Activated T-cell treated with anti-CD3 and anti-CD28 coated beads, Interleukin-2, amount 50 U/mL, for 24 hours (primary cell): ENCODE results near the gene MARCKS.

Experiments
- DNase-seq: peaks from one replicate; pipeline ENCODE4 v3.0.0-alpha.2; 2020
- H3K27ac Mint-ChIP-seq: 2 replicates; pipeline ENCODE4 v1.8.0; 2020; ENCODE audit warnings: mild to moderate bottlenecking, mixed read lengths
- H3K27me3 Mint-ChIP-seq: 2 replicates; pipeline ENCODE4 v1.8.0; 2020; ENCODE audit warnings: mixed read lengths
- H3K36me3 Mint-ChIP-seq: 2 replicates; pipeline ENCODE4 v1.8.0; 2020; ENCODE audit warnings: low read depth, mixed read lengths
- H3K4me1 Mint-ChIP-seq: 2 replicates; pipeline ENCODE4 v1.8.0; 2020; ENCODE audit warnings: low read depth, mixed read lengths
- H3K4me3 Mint-ChIP-seq: 2 replicates; pipeline ENCODE4 v1.8.0; 2020; ENCODE audit warnings: mild to moderate bottlenecking, moderate library complexity, mixed read lengths
- H3K9me3 Mint-ChIP-seq: 2 replicates; pipeline ENCODE4 v1.8.0; 2020; ENCODE audit warnings: mixed read lengths

Gene MARCKS

DNA sequence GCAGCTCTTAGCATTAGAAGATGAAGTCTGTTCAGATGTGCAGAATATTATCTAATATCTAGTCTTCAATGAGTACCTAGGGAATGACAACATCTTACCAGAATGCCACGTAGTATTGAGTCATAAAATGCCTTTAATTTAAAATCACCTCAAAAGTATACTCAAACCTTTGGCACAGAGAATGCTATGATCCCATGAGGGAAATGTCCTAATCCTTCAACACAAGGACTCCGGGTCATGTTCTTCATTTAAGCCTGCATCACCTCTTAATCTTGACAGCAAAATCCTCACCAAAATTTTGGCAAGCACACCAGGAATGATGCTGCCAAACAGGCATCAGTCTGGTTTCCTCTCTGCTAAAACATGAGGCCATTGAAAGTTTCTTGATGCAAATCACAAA is 23.6 kb upstream of the MARCKS start:
- no peak overlapping the region for H3K4me3 Mint-ChIP-seq
- no peaks in the 10 kb centered on the region for H3K4me1 Mint-ChIP-seq
- DNase-seq = no peak
- H3K27me3 Mint-ChIP-seq = peaks cover 13% of the 10 kb centered on the region
- H3K36me3 Mint-ChIP-seq = no peaks in the 10 kb centered on the region
- no peaks in the 10 kb centered on the region for H3K9me3 Mint-ChIP-seq
- H3K27ac Mint-ChIP-seq = no peak overlapping the region

DNA sequence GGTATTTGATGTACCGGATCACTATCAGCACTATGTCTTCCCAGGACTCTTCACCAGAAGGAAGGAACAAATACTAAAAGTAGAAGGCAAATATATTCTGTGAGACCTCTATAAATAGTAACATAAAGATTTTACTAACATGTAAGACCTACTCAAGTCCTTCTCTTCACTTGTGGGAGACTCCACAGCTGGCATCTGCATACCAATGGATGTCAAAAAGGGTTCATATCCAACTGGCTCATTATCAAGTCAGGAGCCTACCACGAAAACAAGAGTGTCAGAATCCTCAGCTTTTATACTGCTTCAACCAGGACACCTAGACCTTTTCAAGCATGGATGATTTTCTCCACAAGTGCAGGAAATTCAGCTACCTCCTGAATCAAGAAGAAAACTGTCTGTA is 20.0 kb upstream of the MARCKS start:
- H3K27ac Mint-ChIP-seq = no peak overlapping the region
- DNase-seq = no peak
- H3K4me3 Mint-ChIP-seq = no peak overlapping the region
- H3K4me1 Mint-ChIP-seq = no peaks in the 10 kb centered on the region
- no peaks in the 10 kb centered on the region for H3K9me3 Mint-ChIP-seq
- H3K36me3 Mint-ChIP-seq = no peaks in the 10 kb centered on the region
- H3K27me3 Mint-ChIP-seq = peaks cover 10% of the 10 kb centered on the region

DNA sequence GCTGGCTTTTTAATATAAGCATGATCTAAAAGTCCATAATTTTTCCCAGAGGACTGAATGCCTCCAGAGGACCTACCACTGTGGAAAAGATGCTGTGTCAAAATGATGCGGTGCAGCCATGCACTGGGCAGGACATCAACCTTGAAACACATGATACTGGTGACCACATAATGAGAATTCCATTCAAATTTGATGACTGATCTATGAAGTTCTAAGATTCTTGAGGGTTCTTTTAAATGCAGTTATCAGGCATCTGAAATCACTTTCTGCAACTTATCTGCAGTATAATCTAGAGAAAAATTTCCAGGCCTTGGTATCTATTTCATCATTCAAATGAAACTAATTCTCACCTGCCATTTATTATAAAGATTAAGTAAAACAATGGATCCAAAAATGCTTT is 15.0 kb upstream of the MARCKS start:
- Mint-ChIP-seq H3K4me1 (peaks cover 2% of the 10 kb centered on the region), H3K27ac (no peak overlapping the region), H3K36me3 (no peaks in the 10 kb centered on the region), H3K9me3 (no peaks in the 10 kb centered on the region), H3K4me3 (no peak overlapping the region), H3K27me3 (peaks cover 28% of the 10 kb centered on the region)
- DNase-seq = no peak

DNA sequence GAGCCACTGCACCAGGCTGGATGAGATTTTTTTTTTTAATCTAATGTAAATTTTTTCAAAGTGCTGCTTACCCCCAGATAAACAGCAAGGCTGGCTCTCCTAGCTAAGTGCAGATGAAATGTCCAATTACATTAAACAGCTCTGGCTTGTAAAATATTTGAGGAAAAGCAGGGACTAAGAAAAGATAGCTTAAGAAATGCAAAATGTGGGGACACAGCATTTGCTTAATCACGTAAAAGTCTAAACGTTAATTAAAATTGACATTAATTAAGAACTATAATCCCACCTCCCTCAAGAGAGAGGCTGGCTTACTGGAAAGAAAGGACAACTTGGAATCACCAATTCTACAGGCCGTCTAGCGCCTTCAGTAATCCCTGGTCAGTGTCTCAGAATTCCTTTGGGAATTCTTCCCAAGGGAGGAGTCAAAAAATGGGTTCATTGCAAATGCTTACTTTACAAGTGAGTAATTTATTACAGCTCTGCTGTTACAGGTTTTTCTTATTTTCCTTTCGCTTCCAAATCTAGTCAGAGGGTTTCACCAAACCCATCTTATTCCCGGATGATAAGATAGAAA is 13.6 kb upstream of the MARCKS start:
- Mint-ChIP-seq H3K9me3 (no peaks in the 10 kb centered on the region), H3K4me3 (no peak overlapping the region), H3K27ac (no peak overlapping the region), H3K27me3 (peaks cover 33% of the 10 kb centered on the region), H3K36me3 (no peaks in the 10 kb centered on the region), H3K4me1 (peaks cover 2% of the 10 kb centered on the region)
- DNase-seq = no peak

DNA sequence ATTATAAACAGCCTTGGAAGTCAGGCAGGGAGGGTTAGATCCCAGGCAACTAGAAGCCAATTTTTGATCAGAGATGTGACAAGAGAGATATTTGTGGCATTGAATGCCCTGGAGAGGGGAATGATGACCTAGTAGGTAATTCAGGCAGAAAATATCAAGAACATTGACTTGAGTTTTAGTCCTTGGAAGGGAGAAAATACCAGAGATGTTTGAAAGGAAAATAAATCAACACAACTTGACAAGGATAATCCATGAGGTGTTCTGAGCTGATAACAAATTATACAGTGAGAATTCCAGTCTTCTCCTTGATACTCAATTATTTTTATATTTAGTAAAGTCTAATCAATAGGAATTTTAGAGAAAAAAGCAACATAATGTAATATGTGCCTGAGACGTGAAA is 10.6 kb upstream of the MARCKS start:
- Mint-ChIP-seq H3K27me3 (peaks cover 38% of the 10 kb centered on the region), H3K27ac (no peak overlapping the region), H3K9me3 (no peaks in the 10 kb centered on the region), H3K4me1 (peaks cover 2% of the 10 kb centered on the region), H3K36me3 (no peaks in the 10 kb centered on the region), H3K4me3 (no peak overlapping the region)
- no peak for DNase-seq

DNA sequence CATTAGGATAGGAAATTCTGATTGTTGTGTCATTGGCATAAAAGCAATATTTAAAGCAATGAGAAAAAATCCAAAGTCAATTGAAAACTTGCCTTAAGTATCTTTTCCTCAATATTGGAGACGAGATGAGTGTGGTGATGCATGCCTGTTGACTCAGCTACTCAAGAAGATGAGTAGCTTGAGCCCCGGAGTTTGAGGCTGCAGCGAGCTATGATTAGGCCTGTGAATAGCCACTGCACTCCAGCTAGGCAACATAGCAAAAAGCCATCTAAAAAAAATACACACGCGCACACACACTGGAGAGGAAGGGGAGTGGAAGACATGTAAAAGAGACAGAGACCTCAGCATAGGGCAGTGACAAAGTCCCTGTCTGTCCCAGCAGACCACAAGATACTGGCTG is 9.7 kb upstream of the MARCKS start:
- Mint-ChIP-seq H3K27me3 (peaks cover 41% of the 10 kb centered on the region), H3K4me1 (peaks cover 2% of the 10 kb centered on the region), H3K4me3 (no peak overlapping the region), H3K36me3 (no peaks in the 10 kb centered on the region), H3K27ac (no peak overlapping the region), H3K9me3 (no peaks in the 10 kb centered on the region)
- DNase-seq = no peak

DNA sequence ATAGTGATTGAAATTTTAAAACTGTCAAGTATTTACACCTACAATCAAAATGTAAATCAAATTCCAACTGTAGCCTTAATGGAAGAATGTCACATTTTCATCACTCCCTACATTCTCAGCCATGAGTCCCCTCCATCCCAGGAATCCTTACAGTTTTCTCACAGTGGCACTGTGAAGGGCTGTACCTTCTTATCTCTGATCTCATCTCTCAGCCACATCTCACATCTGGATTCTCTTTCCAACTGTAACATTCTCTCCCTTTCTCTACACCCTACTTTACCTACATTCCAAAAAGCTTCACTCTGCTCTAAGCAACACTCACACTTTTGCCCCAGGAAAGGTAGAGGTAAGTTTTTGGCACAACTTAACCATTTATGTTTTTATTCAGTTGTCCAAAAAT is 8.9 kb upstream of the MARCKS start:
- Mint-ChIP-seq H3K27me3 (peaks cover 47% of the 10 kb centered on the region), H3K4me1 (peaks cover 2% of the 10 kb centered on the region), H3K36me3 (no peaks in the 10 kb centered on the region), H3K4me3 (no peak overlapping the region), H3K27ac (no peak overlapping the region), H3K9me3 (no peaks in the 10 kb centered on the region)
- no peak for DNase-seq

DNA sequence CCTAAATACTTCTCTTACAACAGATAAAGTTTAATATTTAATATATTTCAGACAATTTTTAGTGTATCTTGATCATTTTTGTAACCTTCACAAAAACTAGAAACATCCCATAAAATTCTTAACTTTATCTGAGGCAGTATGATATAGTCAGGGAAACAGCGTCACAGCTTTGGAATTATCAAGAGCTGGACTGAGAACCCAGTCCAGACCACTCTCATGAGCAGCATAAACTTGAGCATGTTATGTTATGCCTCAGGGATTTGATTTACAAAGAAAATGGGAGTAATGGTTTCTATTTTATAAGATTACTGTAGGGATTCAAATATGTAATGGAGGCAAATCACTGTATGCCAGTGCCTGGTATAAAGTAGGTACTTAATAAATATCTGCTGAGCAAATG is 8.3 kb upstream of the MARCKS start:
- peaks cover 52% of the 10 kb centered on the region for H3K27me3 Mint-ChIP-seq
- no peak overlapping the region for H3K4me3 Mint-ChIP-seq
- no peak for DNase-seq
- H3K9me3 Mint-ChIP-seq = no peaks in the 10 kb centered on the region
- H3K4me1 Mint-ChIP-seq = peaks cover 2% of the 10 kb centered on the region
- no peak overlapping the region for H3K27ac Mint-ChIP-seq
- no peaks in the 10 kb centered on the region for H3K36me3 Mint-ChIP-seq

DNA sequence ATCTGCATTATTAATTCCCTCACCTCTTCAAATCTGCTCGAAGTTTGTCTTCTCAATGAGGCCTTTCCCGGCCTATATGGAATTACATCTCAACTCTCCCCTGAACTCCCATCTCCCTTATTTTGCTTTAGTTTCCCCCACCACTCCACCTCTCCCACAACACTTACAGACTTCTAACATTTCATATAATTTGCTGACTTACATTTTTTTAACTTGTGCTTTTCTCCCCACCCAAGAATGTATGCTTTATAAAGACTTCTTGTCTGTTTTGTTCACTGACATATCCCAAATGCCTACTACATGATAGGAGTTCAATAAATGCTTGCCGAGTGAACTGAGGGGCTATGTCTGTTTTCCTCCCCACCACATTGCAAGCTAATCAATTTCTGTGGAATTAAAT is 3.9 kb upstream of the MARCKS start:
- Mint-ChIP-seq H3K27me3 (peaks cover 44% of the 10 kb centered on the region), H3K4me1 (peaks cover 8% of the 10 kb centered on the region), H3K27ac (no peak overlapping the region), H3K4me3 (no peak overlapping the region), H3K36me3 (no peaks in the 10 kb centered on the region), H3K9me3 (no peaks in the 10 kb centered on the region)
- DNase-seq = no peak

DNA sequence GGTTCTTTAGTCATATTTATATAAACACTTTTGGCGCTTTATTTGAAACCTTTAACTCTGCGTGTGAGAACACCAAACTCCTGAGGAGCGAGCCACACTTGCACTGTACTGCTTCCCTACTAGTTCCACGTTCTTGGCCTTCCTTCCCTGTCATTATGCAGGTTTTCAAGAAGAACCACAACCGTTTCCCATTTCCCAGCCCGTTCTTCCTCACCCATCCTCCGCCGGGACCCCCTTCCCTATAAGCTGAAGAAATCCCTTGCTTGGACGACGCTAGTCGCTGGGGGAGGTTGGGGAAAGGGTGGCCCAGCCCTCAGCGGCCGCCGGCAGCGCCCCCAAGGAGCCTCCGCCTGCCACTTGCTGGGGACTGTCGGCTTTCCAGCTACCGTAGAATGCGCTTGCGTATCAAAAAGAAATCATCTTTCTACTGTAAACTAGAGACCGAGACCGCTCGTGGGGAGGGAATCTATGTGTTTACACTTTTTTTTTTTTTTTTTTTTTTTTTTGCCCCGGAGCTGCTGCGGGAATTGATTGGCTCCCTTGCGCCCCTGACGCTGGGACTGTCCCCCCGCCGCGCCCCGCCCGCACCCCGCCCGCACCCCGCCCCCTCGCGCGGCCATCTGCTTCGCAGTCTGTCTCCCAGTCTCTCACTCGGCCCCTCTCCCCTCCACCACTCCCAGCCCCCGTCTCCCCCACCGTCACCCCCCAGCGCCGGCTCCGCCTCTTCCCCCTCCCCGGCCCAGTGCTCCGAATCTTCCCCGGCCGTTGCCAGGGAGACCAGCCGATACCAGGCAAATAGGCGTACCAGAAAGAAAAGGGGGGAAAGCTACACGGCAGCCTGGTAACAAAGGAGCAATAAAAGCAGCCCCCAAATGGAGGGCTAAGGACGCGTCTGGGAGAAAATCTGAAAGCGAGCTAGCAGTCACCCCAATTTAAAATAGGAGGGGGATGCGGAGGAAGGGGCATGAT is 2.3 kb upstream of the MARCKS start:
- H3K27me3 Mint-ChIP-seq = peaks cover 41% of the 10 kb centered on the region
- H3K9me3 Mint-ChIP-seq = no peaks in the 10 kb centered on the region
- peak overlapping the region; percentile 57 for H3K4me3 Mint-ChIP-seq
- peak; percentile 31 for DNase-seq
- no peaks in the 10 kb centered on the region for H3K36me3 Mint-ChIP-seq
- H3K27ac Mint-ChIP-seq = no peak overlapping the region
- H3K4me1 Mint-ChIP-seq = peaks cover 15% of the 10 kb centered on the region

DNA sequence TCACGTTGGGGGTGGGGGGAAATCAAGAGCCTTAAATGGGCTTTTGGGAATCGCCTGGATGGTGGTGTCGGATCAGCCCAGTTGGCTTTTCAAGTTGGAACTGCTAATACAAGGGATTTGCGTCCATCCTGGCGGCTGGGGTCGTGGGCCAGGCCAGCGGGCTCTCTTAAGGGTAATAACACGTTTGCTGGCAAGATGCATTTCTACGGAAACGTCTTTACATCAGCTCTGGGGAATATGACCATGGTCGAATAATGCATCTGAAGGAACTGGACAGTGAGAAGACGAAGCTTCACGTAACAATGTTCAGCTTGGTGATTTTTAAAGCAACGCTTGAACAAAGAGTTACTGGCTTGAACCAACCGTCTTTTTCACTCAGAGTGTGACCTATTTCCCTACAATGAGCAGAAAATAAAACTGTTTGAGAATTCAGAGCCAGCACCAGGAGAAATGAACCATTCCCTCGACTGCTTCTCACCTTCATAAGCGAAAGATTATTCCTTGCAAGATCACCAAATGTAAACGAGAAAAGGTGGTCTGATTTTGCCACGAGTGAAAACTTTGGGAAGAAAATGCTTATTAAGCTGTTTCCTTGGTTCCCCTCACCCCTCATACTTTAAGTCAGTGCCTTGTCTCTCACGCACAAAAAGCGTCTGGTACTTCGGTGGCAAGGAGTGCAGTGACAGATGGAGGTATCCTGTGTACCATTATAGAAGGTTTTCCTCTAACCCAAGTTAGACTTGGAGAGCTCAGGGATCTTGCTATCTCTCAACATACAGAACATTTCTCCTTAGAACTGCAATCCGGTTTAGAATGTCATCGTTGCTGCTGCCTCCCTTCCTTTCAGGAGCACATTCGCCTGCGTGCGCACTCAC is 1.4 kb upstream of the MARCKS start:
- Mint-ChIP-seq H3K4me1 (peaks cover 18% of the 10 kb centered on the region), H3K4me3 (peak overlapping the region; percentile 57), H3K27me3 (peaks cover 42% of the 10 kb centered on the region), H3K9me3 (no peaks in the 10 kb centered on the region), H3K36me3 (no peaks in the 10 kb centered on the region), H3K27ac (no peak overlapping the region)
- peak; percentile 32 for DNase-seq

DNA sequence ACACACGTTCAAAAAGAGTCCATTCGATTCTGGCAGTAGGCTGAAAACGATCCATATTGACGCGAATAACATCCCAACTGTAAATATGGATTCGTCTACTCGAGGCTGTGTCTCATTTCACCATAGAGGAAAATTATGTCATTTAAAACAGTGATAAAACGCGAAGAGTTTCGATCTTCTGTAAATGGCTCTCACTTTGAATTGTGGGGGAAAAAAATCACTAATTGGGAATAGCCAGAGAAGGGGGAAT is 845 bp upstream of the MARCKS start:
- Mint-ChIP-seq H3K27ac (no peak overlapping the region), H3K4me3 (no peak overlapping the region), H3K4me1 (peaks cover 18% of the 10 kb centered on the region), H3K27me3 (peaks cover 46% of the 10 kb centered on the region), H3K36me3 (no peaks in the 10 kb centered on the region), H3K9me3 (no peaks in the 10 kb centered on the region)
- no peak for DNase-seq

DNA sequence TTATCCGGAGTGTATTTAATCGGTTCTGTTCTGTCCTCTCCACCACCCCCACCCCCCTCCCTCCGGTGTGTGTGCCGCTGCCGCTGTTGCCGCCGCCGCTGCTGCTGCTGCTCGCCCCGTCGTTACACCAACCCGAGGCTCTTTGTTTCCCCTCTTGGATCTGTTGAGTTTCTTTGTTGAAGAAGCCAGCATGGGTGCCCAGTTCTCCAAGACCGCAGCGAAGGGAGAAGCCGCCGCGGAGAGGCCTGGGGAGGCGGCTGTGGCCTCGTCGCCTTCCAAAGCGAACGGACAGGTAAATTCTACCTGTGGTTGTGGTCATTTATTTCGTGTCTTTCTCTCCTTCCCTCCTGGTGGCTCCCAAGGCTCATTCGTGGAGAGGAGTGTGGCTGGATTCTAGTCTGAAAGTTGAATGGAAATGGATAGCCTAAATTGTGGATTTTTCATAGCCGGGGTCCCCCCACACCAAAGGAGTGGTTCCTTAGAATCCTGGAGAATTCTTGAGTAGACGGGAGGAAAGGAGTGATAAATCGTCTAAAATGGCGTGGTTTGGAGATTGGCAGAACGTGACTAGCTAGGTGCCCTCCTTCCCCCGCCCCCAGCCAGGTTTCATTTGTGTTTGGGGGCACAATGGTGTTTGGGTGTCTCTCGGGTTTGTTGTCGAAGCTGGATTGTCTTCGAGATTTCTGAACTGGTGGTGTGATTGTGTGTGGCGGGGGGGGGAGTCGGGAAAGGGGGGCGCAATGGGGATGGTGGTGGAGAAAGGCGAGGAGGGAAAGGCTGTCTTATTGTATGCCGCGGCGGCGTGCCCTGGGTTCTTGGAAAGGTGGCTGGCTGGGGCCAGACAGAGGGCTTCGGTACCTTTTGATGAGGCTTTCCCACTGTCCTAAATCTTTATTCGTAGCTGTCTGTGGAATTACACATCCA is 673 bp downstream of the MARCKS start:
- Mint-ChIP-seq H3K9me3 (no peaks in the 10 kb centered on the region), H3K27me3 (peaks cover 49% of the 10 kb centered on the region), H3K4me3 (no peak overlapping the region)

More for the DNA sequence above, 673 bp downstream of the MARCKS start:
- no peaks in the 10 kb centered on the region for H3K36me3 Mint-ChIP-seq
- no peak overlapping the region for H3K27ac Mint-ChIP-seq
- peak; percentile 35 for DNase-seq
- peaks cover 18% of the 10 kb centered on the region for H3K4me1 Mint-ChIP-seq
